RWPE2 (cell line): ENCODE measurements around the gene ZMYM4.

Source experiments
- ATAC-seq: fragments of 200-7000 bp; cut with Tn5 transposase; 3 replicates; pipeline ENCODE4 v1.9.1; 2021; ENCODE audit warnings: low read depth
- DNase-seq: peaks from one replicate; pipeline ENCODE4 v3.0.0-alpha.2; 2020; ENCODE audit warnings: low spot score
- H3K27ac ChIP-seq: fragments of 450-650 bp; 2 replicates; pipeline ENCODE4 v1.5.1; 2017; ENCODE audit warnings: mild to moderate bottlenecking; ENCODE audit not compliant: poor library complexity, severe bottlenecking
- H3K27me3 ChIP-seq: fragments of 250-450 bp; sonication (Bioruptor Pico); 2 replicates; pipeline ENCODE4 v1.5.1; 2021; ENCODE audit warnings: mild to moderate bottlenecking, moderate library complexity; ENCODE audit not compliant: insufficient read depth, poor library complexity, severe bottlenecking
- H3K36me3 ChIP-seq: fragments of 250-450 bp; sonication (Bioruptor Pico); 2 replicates; pipeline ENCODE4 v1.5.1; 2020; ENCODE audit warnings: low read depth, mild to moderate bottlenecking, moderate library complexity
- H3K4me1 ChIP-seq: fragments of 250-450 bp; sonication (Bioruptor Pico); 2 replicates; pipeline ENCODE4 v1.5.1; 2021; ENCODE audit warnings: mild to moderate bottlenecking, moderate library complexity; ENCODE audit not compliant: insufficient read depth, poor library complexity, severe bottlenecking
- H3K4me3 ChIP-seq: fragments of 250-450 bp; sonication (Bioruptor Pico); 2 replicates; pipeline ENCODE4 v1.5.1; 2021; ENCODE audit warnings: mild to moderate bottlenecking, moderate library complexity; ENCODE audit not compliant: severe bottlenecking
- H3K9me3 ChIP-seq: fragments of 250-450 bp; sonication (Bioruptor Pico); 2 replicates; pipeline ENCODE4 v1.5.1; 2021; ENCODE audit warnings: mild to moderate bottlenecking, moderate library complexity; ENCODE audit not compliant: severe bottlenecking
- CTCF ChIP-seq: fragments of 450-650 bp; IDR thresholded peaks from one replicate; pipeline ENCODE4 v1.5.1; 2017; ENCODE audit warnings: mild to moderate bottlenecking, moderate library complexity; ENCODE audit not compliant: poor library complexity, severe bottlenecking

Gene ZMYM4

GRCh38 chr1:35281565-35281964, 13.1 kb downstream of the ZMYM4 start:
- no peaks in the 10 kb centered on the region for H3K27me3 ChIP-seq
- H3K4me1 ChIP-seq, result no peaks in the 10 kb centered on the region
- H3K27ac ChIP-seq, result no peak overlapping the region
- no peak for TF ChIP-seq CTCF
- peaks cover 28% of the 10 kb centered on the region for H3K36me3 ChIP-seq
- no peak overlapping the region for H3K4me3 ChIP-seq
- no peaks in the 10 kb centered on the region for H3K9me3 ChIP-seq
- ATAC-seq (no peak), DNase-seq (no peak)

- TF ChIP-seq CTCF, result no peak
- ATAC-seq, result no peak
These were observed 13.7 kb downstream of the ZMYM4 start for GRCh38 chr1:35282172-35282571.

GRCh38 chr1:35284852-35285251, 16.3 kb downstream of the ZMYM4 start:
- H3K4me3 ChIP-seq, result no peak overlapping the region
- H3K4me1 ChIP-seq, result peaks cover 14% of the 10 kb centered on the region
- H3K27me3 ChIP-seq, result peaks cover 3% of the 10 kb centered on the region
- no peak for ATAC-seq
- no peak overlapping the region for H3K27ac ChIP-seq
- DNase-seq, result no peak
- H3K9me3 ChIP-seq, result no peaks in the 10 kb centered on the region
- peaks cover 18% of the 10 kb centered on the region for H3K36me3 ChIP-seq
- no peak for TF ChIP-seq CTCF

More at GRCh38 chr1:35282172-35282571, 13.7 kb downstream of the ZMYM4 start:
- Histone ChIP-seq H3K36me3 (peaks cover 28% of the 10 kb centered on the region), H3K27me3 (no peaks in the 10 kb centered on the region), H3K4me3 (no peak overlapping the region), H3K4me1 (no peaks in the 10 kb centered on the region), H3K9me3 (no peaks in the 10 kb centered on the region), H3K27ac (no peak overlapping the region)
- DNase-seq, result no peak

- H3K4me1 ChIP-seq, result peaks cover 14% of the 10 kb centered on the region
- H3K4me3 ChIP-seq, result no peak overlapping the region
- no peak for TF ChIP-seq CTCF
- DNase-seq (no peak), ATAC-seq (no peak)
- no peak overlapping the region for H3K27ac ChIP-seq
- H3K36me3 ChIP-seq, result peaks cover 26% of the 10 kb centered on the region
- no peaks in the 10 kb centered on the region for H3K9me3 ChIP-seq
- H3K27me3 ChIP-seq, result peaks cover 3% of the 10 kb centered on the region
These were observed 17.5 kb downstream of the ZMYM4 start for GRCh38 chr1:35285771-35286606.
